H9 (cell line): Measurements from ENCODE around the gene AMPH. TPM values are rescaled to one million over a fixed set of nuclear protein-coding genes. Genes with fewer than 3 reads are reported as not detected.

Experiments used
- DNase-seq: peaks from one replicate; pipeline ENCODE4 v3.0.0-alpha.2; 2017
- H2AFZ ChIP-seq: one replicate; pipeline ENCODE4 v1.6.1; 2013; ENCODE audit warnings: mild to moderate bottlenecking, low read length, control low read depth, moderate library complexity
- H2AK5ac ChIP-seq: 2 replicates; pipeline ENCODE4 v1.6.1; 2013; ENCODE audit warnings: low read length, control low read depth, mixed read lengths; ENCODE audit not compliant: insufficient read length
- H2BK120ac ChIP-seq: one replicate; pipeline ENCODE4 v1.6.1; 2013; ENCODE audit warnings: low read depth, mild to moderate bottlenecking, low read length, control low read depth, inconsistent platforms; ENCODE audit not compliant: poor library complexity, severe bottlenecking
- H2BK12ac ChIP-seq: 2 replicates; pipeline ENCODE4 v1.6.1; 2013; ENCODE audit warnings: low read length, control low read depth, mixed read lengths, low read depth; ENCODE audit not compliant: insufficient read length
- H2BK15ac ChIP-seq: 2 replicates; pipeline ENCODE4 v1.6.1; 2013; ENCODE audit warnings: low read depth, low read length, control low read depth
- H2BK20ac ChIP-seq: one replicate; pipeline ENCODE4 v1.6.1; 2013; ENCODE audit warnings: low read depth, mild to moderate bottlenecking, low read length, control low read depth, inconsistent platforms; ENCODE audit not compliant: poor library complexity, severe bottlenecking
- H2BK5ac ChIP-seq: 2 replicates; pipeline ENCODE4 v1.6.1; 2013; ENCODE audit warnings: low read length, control low read depth, mixed read lengths; ENCODE audit not compliant: insufficient read length
- H3K14ac ChIP-seq: 2 replicates; pipeline ENCODE4 v1.6.1; 2013; ENCODE audit warnings: low read length, control low read depth; ENCODE audit not compliant: insufficient read depth
- H3K18ac ChIP-seq: 2 replicates; pipeline ENCODE4 v1.6.1; 2013; ENCODE audit warnings: low read depth, mild to moderate bottlenecking, mixed read lengths, low read length, control low read depth; ENCODE audit not compliant: insufficient read length
- H3K23ac ChIP-seq: 2 replicates; pipeline ENCODE4 v1.6.1; 2013; ENCODE audit warnings: low read length, control low read depth, mixed read lengths, low read depth; ENCODE audit not compliant: insufficient read length
- H3K23me2 ChIP-seq: 2 replicates; pipeline ENCODE4 v1.6.1; 2013; ENCODE audit warnings: low read depth, mild to moderate bottlenecking, mixed read lengths, low read length, control low read depth; ENCODE audit not compliant: insufficient read length, poor library complexity, severe bottlenecking
- H3K27ac ChIP-seq: 2 replicates; pipeline ENCODE4 v1.5.1; 2013; ENCODE audit warnings: low read length, control low read depth, mixed read lengths, low read depth; ENCODE audit not compliant: insufficient read length
- H3K27me3 ChIP-seq: 2 replicates; pipeline ENCODE4 v1.6.1; 2013; ENCODE audit warnings: low read length, control low read depth, inconsistent platforms; ENCODE audit not compliant: insufficient read depth
- H3K4ac ChIP-seq: 2 replicates; pipeline ENCODE4 v1.6.1; 2013; ENCODE audit warnings: low read depth, mild to moderate bottlenecking, control low read depth, inconsistent platforms, low read length, moderate library complexity
- H3K4me1 ChIP-seq: 2 replicates; pipeline ENCODE4 v1.6.1; 2013; ENCODE audit warnings: low read length, control low read depth, inconsistent platforms; ENCODE audit not compliant: insufficient read depth
- H3K4me2 ChIP-seq: 2 replicates; pipeline ENCODE4 v1.6.1; 2013; ENCODE audit warnings: low read length, control low read depth, mixed read lengths; ENCODE audit not compliant: insufficient read length, insufficient read depth
- H3K56ac ChIP-seq: 2 replicates; pipeline ENCODE4 v1.6.1; 2013; ENCODE audit warnings: low read depth, mild to moderate bottlenecking, mixed read lengths, low read length, control low read depth; ENCODE audit not compliant: insufficient read length
- H3K79me1 ChIP-seq: 2 replicates; pipeline ENCODE4 v1.6.1; 2013; ENCODE audit warnings: low read depth, mild to moderate bottlenecking, moderate library complexity, low read length, control low read depth, inconsistent platforms; ENCODE audit not compliant: insufficient read depth, poor library complexity, severe bottlenecking
- H3K79me2 ChIP-seq: 2 replicates; pipeline ENCODE4 v1.6.1; 2013; ENCODE audit warnings: low read length, control low read depth, inconsistent platforms; ENCODE audit not compliant: insufficient read depth
- H3K9ac ChIP-seq: 2 replicates; pipeline ENCODE4 v1.6.1; 2013; ENCODE audit warnings: low read length, control low read depth, mixed read lengths; ENCODE audit not compliant: insufficient read length; ENCODE audit errors: extremely low read depth
- H3K9me3 ChIP-seq: one replicate; pipeline ENCODE4 v1.6.1; 2013; ENCODE audit warnings: low read depth, low read length, inconsistent platforms; ENCODE audit not compliant: control insufficient read depth
- H3T11ph ChIP-seq: one replicate; pipeline ENCODE4 v1.6.1; 2013; ENCODE audit warnings: mild to moderate bottlenecking, low read length, control low read depth, inconsistent platforms
- H4K20me1 ChIP-seq: one replicate; pipeline ENCODE4 v1.6.1; 2013; ENCODE audit not compliant: control insufficient read depth, insufficient read length, insufficient read depth
- H4K5ac ChIP-seq: 2 replicates; pipeline ENCODE4 v1.6.1; 2013; ENCODE audit warnings: low read depth, mild to moderate bottlenecking, mixed read lengths, low read length, control low read depth; ENCODE audit not compliant: insufficient read length
- H4K8ac ChIP-seq: replicated peaks from 2 replicates; pipeline ENCODE4 v1.6.1; 2013; ENCODE audit warnings: low read length, control low read depth, mixed read lengths, low read depth; ENCODE audit not compliant: insufficient read length
- H4K91ac ChIP-seq: 2 replicates; pipeline ENCODE4 v1.6.1; 2013; ENCODE audit warnings: low read depth, mild to moderate bottlenecking, moderate library complexity, mixed read lengths, low read length, control low read depth; ENCODE audit not compliant: insufficient read length
- H3K27ac Mint-ChIP-seq, 3 experiments: 2 replicates in 2 of 3; 3 replicates in 1 of 3; pipeline ENCODE4 v1.8.0; 2020 to 2021; ENCODE audit warnings: mixed read lengths in 3 of 3, mild to moderate bottlenecking in 1 of 3, moderate library complexity in 1 of 3
- H3K27me3 Mint-ChIP-seq: 2 replicates; pipeline ENCODE4 v1.8.0; 2021; ENCODE audit warnings: low read depth, mild to moderate bottlenecking, moderate library complexity, mixed read lengths
- H3K36me3 Mint-ChIP-seq, 3 experiments: 2 replicates in 2 of 3; 3 replicates in 1 of 3; pipeline ENCODE4 v1.8.0; 2020 to 2021; ENCODE audit warnings: low read depth in 3 of 3, mixed read lengths in 3 of 3; ENCODE audit not compliant: insufficient read depth in 1 of 3
- H3K4me1 Mint-ChIP-seq, 2 experiments: 2 replicates each; pipeline ENCODE4 v1.8.0; 2020; ENCODE audit warnings: mixed read lengths in 2 of 2
- H3K4me3 Mint-ChIP-seq, 2 experiments: 2 replicates in 1 of 2; 3 replicates in 1 of 2; pipeline ENCODE4 v1.8.0; 2020 to 2021; ENCODE audit warnings: mild to moderate bottlenecking in 2 of 2, mixed read lengths in 2 of 2, moderate library complexity in 1 of 2
- H3K9me3 Mint-ChIP-seq, 2 experiments: 2 replicates in 1 of 2; 3 replicates in 1 of 2; pipeline ENCODE4 v1.8.0; 2020; ENCODE audit warnings: mild to moderate bottlenecking in 2 of 2, mixed read lengths in 2 of 2, moderate library complexity in 1 of 2
- WGBS: extraction: QIAGEN DNeasy Blood & Tissue Kit; methylation state at CpG from one replicate; pipeline ENCODE4 v1.1.7; 2013; ENCODE audit warnings: missing lambda C conversion rate, low lambda C conversion rate, mixed read lengths; ENCODE audit not compliant: insufficient read length; ENCODE audit errors: extremely low coverage; 5-methylcytosine and 5-hydroxymethylcytosine counted together
- total RNA-seq: library from RNA; stranded (reverse); gene quantifications from 2 replicates; pipeline ENCODE4 v1.2.1, GENCODE V29; 2021
- TF ChIP-seq, protein P1 (sequence below): fragments of 200-600 bp; sonication (generic); conservative IDR thresholded peaks from 3 replicates; pipeline ENCODE4 v1.8.0; 2021; ENCODE audit warnings: antibody characterized with exemption, mild to moderate bottlenecking

Gene AMPH
- total RNA-seq, 1 experiment from 2014 or later = 4.8 TPM

GRCh38 chr7:38554586-38554985 lies 76.6 kb downstream of the AMPH start:
- no CpG with 5 or more reads among the region's 1 CpG for WGBS
- no peak overlapping the region for H3T11ph ChIP-seq

More at GRCh38 chr7:38554586-38554985, 76.6 kb downstream of the AMPH start:
- no peaks in the 10 kb centered on the region for H3K9me3 Mint-ChIP-seq
- H3K79me1 ChIP-seq = no peaks in the 10 kb centered on the region
- no peak overlapping the region for H2AK5ac ChIP-seq
- H3K9me3 ChIP-seq = no peaks in the 10 kb centered on the region
- H4K91ac ChIP-seq = no peak overlapping the region
- no peak overlapping the region for H3K4ac ChIP-seq
- no peaks in the 10 kb centered on the region for H3K23me2 ChIP-seq
- no peaks in the 10 kb centered on the region for H3K79me2 ChIP-seq
- no peaks in the 10 kb centered on the region for H4K20me1 ChIP-seq
- no peak overlapping the region for H3K9ac ChIP-seq
- no peak for DNase-seq
- H3K4me1 Mint-ChIP-seq = peaks cover 11 to 14% of the 10 kb centered on the region in 2 experiments
- no peak overlapping the region for H2AFZ ChIP-seq
- H4K5ac ChIP-seq = no peak overlapping the region
- no peak overlapping the region for H2BK120ac ChIP-seq
- no peak overlapping the region for H2BK20ac ChIP-seq
- H2BK15ac ChIP-seq = no peak overlapping the region
- no peak overlapping the region for H3K27ac Mint-ChIP-seq
- H3K56ac ChIP-seq = no peak overlapping the region
- H3K4me1 ChIP-seq = peaks cover 3% of the 10 kb centered on the region; the same call in 1 of the 2 replicates
- TF ChIP-seq, protein P1, sequence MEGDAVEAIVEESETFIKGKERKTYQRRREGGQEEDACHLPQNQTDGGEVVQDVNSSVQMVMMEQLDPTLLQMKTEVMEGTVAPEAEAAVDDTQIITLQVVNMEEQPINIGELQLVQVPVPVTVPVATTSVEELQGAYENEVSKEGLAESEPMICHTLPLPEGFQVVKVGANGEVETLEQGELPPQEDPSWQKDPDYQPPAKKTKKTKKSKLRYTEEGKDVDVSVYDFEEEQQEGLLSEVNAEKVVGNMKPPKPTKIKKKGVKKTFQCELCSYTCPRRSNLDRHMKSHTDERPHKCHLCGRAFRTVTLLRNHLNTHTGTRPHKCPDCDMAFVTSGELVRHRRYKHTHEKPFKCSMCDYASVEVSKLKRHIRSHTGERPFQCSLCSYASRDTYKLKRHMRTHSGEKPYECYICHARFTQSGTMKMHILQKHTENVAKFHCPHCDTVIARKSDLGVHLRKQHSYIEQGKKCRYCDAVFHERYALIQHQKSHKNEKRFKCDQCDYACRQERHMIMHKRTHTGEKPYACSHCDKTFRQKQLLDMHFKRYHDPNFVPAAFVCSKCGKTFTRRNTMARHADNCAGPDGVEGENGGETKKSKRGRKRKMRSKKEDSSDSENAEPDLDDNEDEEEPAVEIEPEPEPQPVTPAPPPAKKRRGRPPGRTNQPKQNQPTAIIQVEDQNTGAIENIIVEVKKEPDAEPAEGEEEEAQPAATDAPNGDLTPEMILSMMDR = no peak
- H3K27me3 Mint-ChIP-seq = no peaks in the 10 kb centered on the region
- no peak overlapping the region for H3K27ac ChIP-seq
- H2BK12ac ChIP-seq = no peak overlapping the region
- no peak overlapping the region for H3K18ac ChIP-seq
- H3K27me3 ChIP-seq = no peaks in the 10 kb centered on the region
- no peak overlapping the region for H3K23ac ChIP-seq
- H4K8ac ChIP-seq = no peak overlapping the region
- no peak overlapping the region for H3K4me3 Mint-ChIP-seq
- H3K14ac ChIP-seq = no peak overlapping the region
- H3K4me2 ChIP-seq = no peak overlapping the region
- H2BK5ac ChIP-seq = no peak overlapping the region
- H3K36me3 Mint-ChIP-seq = no peaks in the 10 kb centered on the region
